SW480 (cell line): ENCODE measurements around the gene RMND5B.
"Not testable (repeated sequence)": the region's sequence is repeated elsewhere in the genome, so short reads cannot be mapped to it uniquely, and the experiment has no call there.

ENCODE experiments used
- DNase-seq: peaks from one replicate; pipeline ENCODE4 v3.0.0-alpha.2; 2016; ENCODE audit warnings: low spot score

RMND5B gene, protein sequence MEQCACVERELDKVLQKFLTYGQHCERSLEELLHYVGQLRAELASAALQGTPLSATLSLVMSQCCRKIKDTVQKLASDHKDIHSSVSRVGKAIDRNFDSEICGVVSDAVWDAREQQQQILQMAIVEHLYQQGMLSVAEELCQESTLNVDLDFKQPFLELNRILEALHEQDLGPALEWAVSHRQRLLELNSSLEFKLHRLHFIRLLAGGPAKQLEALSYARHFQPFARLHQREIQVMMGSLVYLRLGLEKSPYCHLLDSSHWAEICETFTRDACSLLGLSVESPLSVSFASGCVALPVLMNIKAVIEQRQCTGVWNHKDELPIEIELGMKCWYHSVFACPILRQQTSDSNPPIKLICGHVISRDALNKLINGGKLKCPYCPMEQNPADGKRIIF

DNA sequence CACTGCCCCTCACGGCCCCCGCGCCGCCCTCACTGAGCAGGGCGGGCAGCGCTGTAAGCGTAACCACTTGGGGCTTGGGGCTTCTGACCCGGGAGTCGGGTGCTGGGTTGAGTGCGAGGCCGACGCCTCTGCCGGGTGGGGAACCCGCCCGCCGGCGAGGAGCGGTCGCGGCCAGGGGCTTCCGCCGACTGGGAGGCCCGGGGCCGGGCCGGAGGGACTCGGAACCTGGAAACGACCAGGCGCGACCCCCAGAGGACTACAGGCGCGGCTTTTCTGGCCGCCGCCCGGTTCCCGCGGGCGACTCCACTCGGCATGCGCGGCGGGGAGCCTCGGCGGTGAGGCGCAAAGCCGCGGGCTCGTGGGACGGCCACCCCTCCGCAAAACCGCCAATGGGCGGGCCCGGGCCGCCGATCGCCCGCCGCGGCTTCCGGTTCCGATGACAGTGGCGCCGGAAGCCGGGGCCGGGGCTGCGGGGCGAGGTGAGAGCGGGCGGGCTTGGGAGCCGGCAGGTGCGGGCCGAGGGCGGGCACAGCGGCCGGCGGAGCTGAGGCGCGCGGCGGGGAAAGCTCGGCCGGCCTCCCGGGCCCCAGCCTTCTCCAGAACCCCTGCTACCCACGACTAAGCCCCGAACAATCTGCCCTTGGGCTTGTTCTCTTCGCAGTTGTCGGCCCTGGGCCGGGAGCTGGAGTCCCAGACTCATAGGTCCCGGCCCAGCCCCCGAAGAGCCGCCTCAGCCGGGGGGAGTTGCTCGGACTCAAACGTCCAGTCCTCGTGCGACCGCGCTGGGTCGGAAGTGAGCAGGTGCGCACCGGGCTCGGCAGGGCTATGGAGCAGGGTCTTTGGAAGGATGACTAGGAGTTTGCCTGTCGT lies at the start of gene RMND5B:
TSS of gene RMND5B (plus strand) at position 439 of the 870 bp plus-strand sequence. CDS start 7,106 bp downstream, outside the sequence.
- DNase-seq: peak; percentile 82

DNA sequence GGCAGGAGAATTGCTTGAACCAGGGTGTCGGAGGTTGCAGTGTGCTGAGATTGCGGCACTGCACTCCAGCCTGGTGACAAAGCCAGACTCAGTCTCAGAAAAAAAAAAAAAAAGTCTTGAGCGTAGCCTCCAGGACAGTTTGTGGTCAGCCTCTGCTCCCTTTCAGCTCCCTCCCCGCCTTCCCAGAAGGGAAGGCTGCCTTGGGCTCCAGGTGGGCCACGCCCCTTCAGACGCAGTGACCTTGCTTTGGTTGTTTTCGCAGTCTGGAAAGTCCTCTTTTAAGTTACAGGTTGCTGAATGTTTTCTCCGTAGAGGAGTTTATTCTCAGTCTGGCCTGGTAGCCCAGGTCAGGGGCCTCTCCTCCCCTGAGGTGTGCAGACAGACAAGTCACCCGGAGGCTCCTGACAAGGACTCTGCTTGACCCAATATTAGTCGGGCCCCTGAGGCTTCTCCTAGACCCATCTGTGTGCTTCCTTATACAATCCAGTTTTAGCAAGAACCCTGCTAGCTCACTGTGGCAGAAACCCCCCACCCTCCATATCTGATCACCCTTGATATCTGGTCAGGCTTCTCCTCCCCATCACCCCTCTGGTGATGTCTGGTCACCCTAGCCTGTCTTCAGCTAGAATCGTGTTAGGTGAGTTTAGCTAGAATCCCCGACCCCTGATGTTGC lies 49.1 kb upstream of the RMND5B start:
- DNase-seq: no peak

DNA sequence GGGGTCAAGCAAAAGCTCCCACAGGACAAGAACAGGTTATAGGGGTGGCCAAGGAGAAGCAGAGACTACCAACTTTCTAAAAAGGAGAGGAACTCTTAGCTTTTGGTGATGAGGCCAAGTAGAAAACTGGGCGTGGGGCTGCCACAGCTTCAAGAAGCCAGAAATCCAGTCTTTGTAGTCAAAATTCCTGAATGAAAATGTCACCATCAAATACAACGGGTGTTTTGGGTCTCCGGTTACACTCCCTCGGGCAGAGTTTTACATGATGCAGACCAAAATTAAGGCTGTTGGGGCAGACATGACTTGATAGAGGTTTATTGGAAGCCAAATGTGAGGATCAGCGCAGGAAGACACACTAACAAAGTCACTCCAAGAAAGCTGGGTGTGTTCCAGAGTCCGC lies 46.9 kb upstream of the RMND5B start:
- no peak for DNase-seq

DNA sequence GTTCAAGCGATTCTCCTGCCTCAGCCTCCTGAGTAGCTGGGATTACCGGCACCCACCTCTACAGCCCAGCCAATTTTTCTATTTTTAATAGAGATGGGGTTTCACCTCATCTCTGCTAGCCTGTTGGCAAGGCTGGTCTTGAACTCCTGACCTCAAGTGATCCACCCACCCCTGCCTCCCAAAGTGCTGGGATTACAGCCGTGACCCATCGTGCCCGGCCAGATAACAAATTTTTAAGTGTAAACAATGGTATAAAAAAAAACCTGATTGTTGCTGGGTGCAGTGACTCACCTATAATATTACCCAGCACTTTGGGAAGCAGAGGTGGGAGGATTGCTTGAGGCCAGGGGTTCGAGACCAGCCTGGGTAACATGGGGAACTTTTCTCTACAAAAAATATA lies 45.5 kb upstream of the RMND5B start:
- no peak for DNase-seq

DNA sequence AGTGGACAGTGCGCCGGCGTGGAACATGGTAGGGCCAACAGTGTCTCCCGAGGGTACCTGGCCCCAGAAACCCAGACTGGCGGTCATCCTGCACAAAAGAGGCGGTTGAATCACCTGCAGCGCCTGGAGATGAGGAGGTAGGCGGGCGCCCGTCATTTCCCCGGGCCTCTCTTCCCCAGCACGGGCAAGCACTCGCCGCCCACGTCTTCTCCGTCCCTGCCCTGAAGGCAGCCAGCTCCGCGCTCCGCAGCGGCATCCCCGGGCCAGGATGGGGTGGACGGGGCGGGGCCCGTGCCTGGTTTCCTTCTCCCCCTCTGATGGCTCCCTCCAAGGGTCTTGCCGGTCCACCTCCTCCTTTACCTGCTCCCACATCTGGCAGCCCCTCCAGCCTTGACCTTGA lies 44.5 kb upstream of the RMND5B start:
- peak; percentile 56 for DNase-seq

DNA sequence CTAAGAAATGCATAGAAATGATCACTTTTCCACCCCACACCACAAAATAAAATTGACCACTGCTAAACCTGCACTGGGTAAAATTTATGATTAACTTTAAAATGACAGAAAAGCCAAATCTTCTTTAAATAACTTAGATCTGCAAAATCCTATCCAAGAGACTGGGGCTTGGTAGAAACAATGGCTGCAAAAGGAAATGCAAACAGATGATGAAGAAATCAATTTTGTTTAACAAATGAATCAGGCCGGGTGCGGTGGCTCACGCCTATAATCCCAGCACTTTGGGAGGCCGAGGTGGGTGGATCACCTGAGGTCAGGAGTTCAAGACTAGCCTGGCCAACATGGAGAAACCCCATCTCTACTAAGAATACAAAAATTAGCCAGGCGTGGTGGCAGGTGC lies 43.6 kb upstream of the RMND5B start:
- DNase-seq: not testable (repeated sequence)

DNA sequence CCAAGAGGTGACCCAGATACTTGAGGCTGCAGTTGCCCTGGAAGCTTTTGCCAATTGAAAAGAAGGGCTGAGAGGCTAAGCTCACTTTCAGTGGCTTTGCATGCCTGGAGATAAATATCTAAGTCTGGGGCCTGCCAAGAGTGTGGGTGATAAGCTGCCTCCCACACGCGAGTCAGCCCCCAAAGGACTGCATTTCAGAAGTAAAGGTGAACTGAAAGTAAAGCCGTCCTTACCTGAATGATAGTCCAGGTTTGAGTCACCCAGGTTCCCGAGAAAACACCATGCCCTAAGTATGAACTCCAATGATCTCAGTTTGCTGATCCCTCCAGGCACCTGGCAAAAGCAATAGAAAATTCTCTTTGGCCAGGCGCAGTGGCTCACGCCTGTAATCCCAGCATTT lies 40.0 kb upstream of the RMND5B start:
- DNase-seq: no peak

DNA sequence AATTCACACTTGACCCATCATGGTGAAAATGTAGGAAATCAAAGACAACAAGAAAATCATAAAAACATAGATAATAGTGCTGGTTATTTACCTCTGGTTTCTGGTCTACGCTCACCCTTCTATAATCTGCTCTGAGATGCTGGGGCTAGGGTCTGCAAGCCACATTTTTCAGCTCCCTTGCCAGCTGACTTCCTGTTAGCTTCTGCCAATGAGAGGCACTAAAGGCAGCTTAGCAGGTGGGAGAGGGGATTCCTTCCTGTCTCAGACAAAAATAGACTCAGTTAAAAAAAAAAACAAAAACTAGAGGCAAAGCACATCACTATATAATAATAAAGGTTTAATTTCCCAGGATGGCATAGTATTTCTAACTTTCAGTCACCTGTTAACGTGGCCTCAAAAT lies 37.7 kb upstream of the RMND5B start:
- no peak for DNase-seq

DNA sequence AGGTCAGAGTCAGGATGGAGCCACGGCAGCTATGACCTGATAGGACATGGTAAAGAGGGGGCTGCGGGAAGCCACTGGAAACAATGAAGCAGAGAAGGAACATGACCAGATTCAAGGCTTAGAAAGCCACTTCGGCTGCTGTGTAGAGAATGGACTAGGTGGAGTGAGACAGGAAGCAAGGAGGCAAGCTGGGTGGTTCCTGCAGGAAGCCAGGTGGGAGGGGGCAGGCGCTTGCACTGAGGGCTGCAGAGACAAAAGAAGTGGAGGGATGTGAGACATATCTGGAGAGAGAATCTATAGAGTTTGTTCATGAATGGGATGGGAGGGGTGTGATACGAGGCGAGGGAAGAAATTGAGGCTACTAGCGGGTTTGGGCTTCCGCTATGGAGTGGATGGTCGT lies 36.5 kb upstream of the RMND5B start:
- no peak for DNase-seq

DNA sequence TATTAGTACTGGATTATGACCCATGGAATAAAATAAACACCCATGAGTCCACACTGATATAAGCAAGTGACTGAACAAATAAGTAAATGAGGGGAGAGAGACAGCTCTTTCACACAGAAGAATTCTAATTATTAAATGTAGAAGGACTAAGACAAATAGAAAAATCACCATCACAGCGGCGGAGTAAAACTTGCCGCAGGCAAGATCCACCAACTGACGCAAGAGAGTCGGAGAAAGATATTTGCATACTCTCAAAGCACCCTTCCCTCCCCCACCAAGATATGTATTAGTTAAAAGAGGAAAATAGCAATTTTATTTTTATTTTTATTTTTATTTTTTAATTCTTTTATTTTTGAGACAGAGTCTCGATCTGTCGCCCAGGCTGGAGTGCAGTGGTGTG lies 32.1 kb upstream of the RMND5B start:
- no peak for DNase-seq

DNA sequence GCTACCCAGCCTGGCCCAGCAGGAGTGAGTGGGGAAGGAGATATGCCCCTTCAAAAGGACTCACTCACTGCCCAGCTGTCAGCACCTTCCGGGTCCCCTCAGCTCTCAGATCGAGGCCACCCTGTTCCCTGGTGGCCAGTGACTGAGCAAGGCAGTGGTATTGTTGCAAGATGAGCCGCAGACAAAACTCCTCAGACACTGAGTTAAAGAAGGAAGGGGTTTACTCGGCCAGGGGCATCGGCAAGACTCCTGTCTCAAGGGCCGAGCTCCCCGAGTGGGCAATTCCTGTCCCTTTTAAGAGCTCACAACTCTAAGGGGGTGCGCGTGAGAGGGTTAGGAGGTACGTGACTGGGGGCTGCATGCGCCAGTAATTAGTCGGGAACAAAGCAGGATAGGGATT lies 27.2 kb upstream of the RMND5B start:
- DNase-seq: no peak

DNA sequence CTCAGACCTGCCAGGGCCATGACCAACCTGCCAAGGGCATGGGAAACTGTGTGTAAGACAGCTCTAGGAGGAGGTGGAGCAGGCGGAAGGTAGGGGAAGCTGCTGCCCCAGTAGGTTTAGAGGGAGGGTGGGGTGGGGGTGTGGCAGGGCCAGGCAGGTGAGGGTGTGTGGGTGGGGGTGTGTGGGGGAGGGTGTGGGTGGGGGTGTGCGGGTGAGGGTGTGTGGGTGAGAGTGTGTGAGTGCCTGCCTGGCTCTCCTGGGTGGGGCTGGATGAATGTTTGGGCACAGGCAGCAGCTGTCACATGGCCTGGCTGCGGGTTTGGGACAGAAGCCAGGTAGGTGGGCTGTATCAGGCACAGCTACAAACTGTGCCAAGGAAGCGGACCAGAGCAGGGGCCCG lies 26.3 kb upstream of the RMND5B start:
- peak; percentile 40 for DNase-seq

DNA sequence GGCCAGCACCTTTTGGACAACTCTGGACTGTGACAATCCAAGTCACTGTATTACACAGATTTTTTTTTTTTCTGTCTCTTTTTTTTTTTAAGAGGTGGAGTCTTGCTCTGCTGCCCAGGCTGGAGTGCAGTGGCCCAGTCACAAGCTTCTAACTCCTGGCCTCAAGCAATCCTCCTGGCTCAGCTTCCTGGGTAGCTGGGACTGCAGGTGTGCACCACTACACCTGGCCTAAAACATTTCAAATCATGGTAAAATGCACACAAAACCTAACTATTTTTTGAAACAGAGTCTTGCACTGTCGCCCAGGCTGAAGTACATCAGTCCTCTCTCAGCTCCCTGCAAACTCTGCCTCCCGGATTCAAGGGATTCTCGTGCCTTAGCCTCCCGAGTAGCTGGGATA lies 24.7 kb upstream of the RMND5B start:
- no peak for DNase-seq

DNA sequence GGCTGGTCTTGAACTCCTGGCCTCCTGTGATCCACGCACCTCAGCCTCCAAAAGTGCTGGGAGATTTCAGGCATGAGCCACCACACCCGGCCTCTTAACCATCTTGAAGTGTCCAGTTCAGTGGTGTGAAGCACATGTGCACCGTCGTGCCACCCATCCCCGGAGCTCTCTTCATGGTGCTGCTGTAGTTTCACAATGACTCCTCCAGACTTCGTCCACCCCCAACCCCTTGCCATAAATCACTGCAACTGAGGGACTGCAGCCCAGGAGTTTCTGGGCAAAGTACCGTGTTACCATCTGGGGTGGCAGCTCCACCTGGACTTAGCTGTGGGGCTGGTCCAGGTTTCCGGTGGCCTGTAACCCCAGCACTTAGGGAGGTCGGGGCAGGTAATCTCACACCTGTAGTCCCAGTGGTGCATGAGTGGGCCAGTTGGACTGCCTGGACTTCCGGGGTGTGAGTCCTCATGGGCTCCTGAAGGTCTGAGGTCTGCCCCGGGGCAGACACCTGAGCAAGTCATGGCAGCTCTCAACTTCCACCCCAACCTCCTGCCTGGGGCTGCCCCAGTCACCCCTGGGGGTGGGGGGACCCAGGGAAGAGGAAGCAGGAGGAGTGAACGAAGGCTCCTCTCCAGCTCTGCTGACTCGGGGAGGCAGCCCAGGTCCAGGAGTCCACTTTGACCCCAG lies 24.1 kb upstream of the RMND5B start:
- no peak for DNase-seq

DNA sequence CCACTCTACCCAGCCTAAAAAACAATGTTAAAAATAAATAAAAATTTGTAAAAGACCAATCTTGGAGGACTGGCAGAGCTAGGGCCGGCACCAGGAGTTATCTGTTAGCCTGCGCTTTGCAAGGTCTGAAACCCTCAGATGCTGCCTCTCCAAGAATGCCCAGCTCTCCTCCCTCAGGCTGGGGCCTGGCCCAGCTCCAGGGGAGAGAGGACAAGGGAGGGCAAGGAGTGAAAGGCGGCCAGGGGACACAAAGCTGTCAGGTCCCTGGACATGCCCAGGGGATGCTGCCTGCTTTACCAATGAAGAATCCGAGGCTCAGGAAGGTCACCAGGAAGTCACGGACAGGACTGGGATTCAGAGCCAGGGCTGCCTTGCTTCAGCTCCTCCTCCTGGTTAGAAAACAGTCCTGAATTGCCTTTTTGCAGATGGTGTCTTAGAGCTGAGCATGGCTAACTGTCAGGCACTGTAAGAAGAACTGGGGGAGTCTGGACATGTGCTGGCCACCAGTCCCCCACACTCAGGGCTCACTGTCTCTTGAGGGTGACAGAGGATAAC lies 23.0 kb upstream of the RMND5B start:
- DNase-seq: no peak

DNA sequence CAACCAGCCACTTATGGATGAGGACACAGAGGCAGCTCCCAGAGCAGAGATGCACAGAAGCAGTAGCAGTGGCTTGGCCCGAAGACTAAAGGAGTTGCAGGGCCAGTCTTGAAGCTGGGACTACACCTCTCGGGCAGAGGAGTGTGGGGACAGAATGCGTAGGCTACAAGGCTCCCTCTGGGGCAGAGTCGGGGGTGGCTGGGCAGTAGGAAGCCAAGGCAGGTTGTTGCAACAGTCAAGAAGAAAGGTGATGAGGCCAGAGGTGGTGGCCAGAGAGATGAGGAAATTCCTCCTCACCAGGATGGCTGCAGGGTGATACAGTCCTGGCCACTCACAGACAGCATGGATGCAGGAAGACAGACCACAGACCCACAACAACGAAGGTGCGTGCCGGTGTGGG lies 22.4 kb upstream of the RMND5B start:
- no peak for DNase-seq

DNA sequence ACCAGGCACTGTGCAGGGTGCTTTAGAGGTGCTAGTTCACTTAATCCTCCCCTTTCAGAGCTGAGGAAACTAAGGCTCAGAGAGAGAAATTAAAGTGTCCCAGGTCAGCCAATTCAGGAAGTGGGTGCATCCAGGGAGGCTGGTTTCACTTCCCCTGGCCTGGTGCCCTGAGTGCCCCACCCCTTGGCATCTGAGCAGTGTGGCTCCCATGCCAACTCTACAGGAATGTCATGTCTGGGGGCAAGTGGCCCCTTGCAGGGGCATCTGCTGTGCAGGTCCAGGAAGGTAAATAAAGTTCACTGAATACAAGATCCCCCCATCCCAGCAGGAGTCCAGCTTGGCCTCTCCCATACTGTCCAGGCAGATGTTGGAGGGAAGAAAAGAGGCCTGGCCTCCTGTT lies 21.8 kb upstream of the RMND5B start:
- no peak for DNase-seq

DNA sequence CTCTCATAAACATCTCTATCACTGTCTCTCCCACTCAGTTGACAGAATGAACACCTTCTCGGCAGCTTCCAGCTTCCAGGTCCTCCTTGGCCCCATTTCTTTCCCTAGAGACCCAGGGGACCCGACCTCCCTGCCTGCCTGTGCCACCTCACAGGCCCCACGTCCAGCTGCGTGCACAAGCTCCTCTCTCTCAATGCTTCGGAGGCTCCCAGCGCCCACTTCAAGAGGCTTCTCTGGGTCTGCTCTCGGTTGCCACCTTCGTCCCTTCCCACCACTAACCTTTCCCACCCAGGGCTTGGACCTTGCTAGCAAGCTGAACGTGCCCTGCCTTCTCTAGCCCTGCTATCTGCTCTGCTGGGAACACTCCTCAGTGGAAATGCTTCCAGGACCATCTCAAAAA lies 20.3 kb upstream of the RMND5B start:
- no peak for DNase-seq

DNA sequence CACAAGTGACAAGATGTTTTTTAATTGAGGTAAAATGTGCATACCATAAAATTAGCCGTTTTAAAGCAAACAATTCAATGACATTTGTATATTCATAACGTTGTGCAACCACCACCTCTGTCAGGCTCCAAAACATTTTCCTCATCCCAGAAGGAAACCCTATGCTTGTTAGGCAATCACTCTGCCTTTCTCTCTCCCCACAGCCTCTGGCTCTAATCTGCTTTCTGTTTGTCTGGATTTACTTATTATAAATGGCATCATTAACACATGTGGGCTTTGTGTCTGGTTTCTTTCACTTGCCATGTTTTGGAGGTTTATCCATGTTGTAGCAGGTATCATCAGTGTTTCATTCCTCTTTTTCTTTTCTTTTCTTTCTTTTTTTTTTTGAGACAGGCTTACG lies 18.9 kb upstream of the RMND5B start:
- no peak for DNase-seq

DNA sequence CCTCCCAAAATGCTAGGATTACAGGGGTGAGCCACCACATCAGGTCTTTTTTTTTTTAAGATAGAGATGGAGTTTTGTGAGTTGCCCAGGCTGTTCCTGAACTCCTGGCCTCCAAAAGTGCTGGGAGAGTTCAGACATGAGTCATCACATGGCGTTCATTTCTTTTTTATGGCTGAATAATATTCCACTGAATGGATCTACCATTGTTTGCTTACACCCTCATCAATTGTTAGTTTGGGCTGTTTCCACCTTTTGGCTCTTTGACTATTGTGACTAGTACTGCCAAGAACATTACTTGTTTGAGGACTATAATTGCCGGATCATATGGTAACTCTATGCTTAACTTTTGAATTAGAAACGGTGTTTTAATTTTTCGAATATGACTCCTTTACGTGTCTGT lies 18.3 kb upstream of the RMND5B start:
- no peak for DNase-seq

DNA sequence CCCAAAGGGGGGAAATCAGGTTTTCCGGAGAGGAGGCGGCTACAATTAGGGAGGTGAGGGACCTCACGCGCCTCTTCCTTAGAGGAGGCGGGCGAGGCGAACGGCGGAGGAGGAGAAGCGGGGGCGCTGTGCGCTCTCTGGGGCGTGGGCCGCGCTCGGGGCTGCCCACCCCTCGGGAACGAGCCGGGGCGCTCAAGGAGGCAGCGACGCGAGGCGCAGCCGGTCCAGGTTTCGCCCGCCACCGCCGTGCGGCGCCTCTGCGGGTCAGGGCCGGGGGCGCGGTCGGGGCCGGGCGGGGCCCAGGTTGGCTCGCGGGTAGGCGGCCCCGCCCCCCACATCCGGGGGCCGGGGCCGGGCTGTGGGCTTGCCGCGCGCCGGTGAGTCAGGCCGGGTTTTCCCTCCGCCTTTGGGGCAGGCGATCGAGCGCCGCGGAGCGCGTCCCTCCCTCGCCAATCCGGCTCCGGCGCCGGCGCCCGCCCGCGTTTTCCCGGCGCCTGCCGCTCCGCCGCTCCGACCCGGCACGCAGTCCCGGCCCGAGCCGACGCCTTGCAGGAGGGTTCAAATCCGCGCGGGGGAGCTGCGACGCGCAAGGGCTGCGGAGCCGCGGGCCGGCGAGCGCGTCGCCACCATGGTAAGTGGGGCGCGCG lies 17.6 kb upstream of the RMND5B start, which contains the start of gene N4BP3:
TSS of gene N4BP3 (plus strand) at position 392 of the 647 bp plus-strand sequence. CDS start 6,052 bp downstream, outside the sequence.
- DNase-seq: peak; percentile 77
